Right cardiac atrium (tissue), 5 donors: Measurements from ENCODE around the gene SV2C. TPM values are rescaled to one million over a fixed set of nuclear protein-coding genes. Genes with fewer than 3 reads are reported as not detected.

Experiments used
- ATAC-seq, 2 donors: fragments of 200-7000 bp; cut with Tn5 transposase; one replicate each; pipeline versions ENCODE4 v1.8.0 to v1.9.1; 2020; ENCODE audit warnings: moderate library complexity in 2 of 2, mild to moderate bottlenecking in 1 of 2
- DNase-seq, 3 donors: peaks; one replicate each; pipeline ENCODE4 v3.0.0-alpha.2; 2020
- H3K27ac ChIP-seq: one replicate; pipeline ENCODE4 v1.5.1; 2013; ENCODE audit warnings: mild to moderate bottlenecking, low read length, control low read depth, moderate library complexity
- H3K27me3 ChIP-seq: one replicate; pipeline ENCODE4 v1.6.1; 2013; ENCODE audit not compliant: control insufficient read depth, insufficient read depth
- H3K4me1 ChIP-seq: one replicate; pipeline ENCODE4 v1.6.1; 2013; ENCODE audit warnings: low read length; ENCODE audit not compliant: control insufficient read depth, insufficient read depth
- H3K4me3 ChIP-seq: one replicate; pipeline ENCODE4 v1.5.1; 2013; ENCODE audit warnings: low read length, control low read depth
- H3K9me3 ChIP-seq: one replicate; pipeline ENCODE4 v1.6.1; 2013; ENCODE audit warnings: low read length; ENCODE audit not compliant: control insufficient read depth
- WGBS: extraction: QIAGEN DNeasy Blood & Tissue Kit; methylation state at CpG from one replicate; pipeline ENCODE4 v1.1.7; 2013; 5-methylcytosine and 5-hydroxymethylcytosine counted together
- intact Hi-C, 4 donors: fragments of 100-400 bp; cut with DNase I; formaldehyde crosslinking; loops; one replicate each; pipeline versions ENCODE4 v1.11.0 to v1.14.0; 2022 to 2023
- polyA plus RNA-seq: library from polyadenylated mRNA; stranded (reverse); fragments of 200-250 nt; gene quantifications from one replicate; pipeline ENCODE4 v1.2.3, GENCODE V29; 2013
- total RNA-seq, 4 donors: library from RNA; stranded (reverse); fragmentation: NEBNext Ultra II Directional; extraction: Animal tissue kit (Norgen Biotek cat#: 25700); gene quantifications; one replicate each; pipeline ENCODE4 v1.2.1, GENCODE V29; 2021
- donor health status: healthy with polysubstance abuse.
- donor health status: DM: no; HTN: yes; CAD: no.
- donor health status: DM: no; HTN: no; CAD: no.
- donor health status: DM: no; HTN: yes; CAD: no; lungs with severe emphysema.
- donor health status: DM: yes; HTN: yes; CAD: no.

Gene SV2C
- total and polyA plus RNA-seq, 5 donors = 0.02 to 0.88 (median 0.11) TPM; not detected in 1

GRCh38 chr5:76144513-76145274, 61.5 kb downstream of the SV2C start:
- ATAC-seq = no peak
- H3K4me1 ChIP-seq = no peaks in the 10 kb centered on the region

GRCh38 chr5:76145945-76146344, 62.8 kb downstream of the SV2C start:
- H3K27me3 ChIP-seq = no peaks in the 10 kb centered on the region
- H3K4me1 ChIP-seq = no peaks in the 10 kb centered on the region
- WGBS = 69% methylated on average over 5 of the region's 5 CpGs
- DNase-seq = no peak
- no peak overlapping the region for H3K27ac ChIP-seq
- H3K9me3 ChIP-seq = no peaks in the 10 kb centered on the region
- intact Hi-C loops = no loop called here
- no peak for ATAC-seq
- H3K4me3 ChIP-seq = no peak overlapping the region

More at GRCh38 chr5:76144513-76145274, 61.5 kb downstream of the SV2C start:
- H3K27ac ChIP-seq = no peak overlapping the region
- WGBS = 89% methylated on average over 1 of the region's 1 CpG
- no peaks in the 10 kb centered on the region for H3K9me3 ChIP-seq
- no peaks in the 10 kb centered on the region for H3K27me3 ChIP-seq
- no peak for DNase-seq
- intact Hi-C loops = no loop called here
- no peak overlapping the region for H3K4me3 ChIP-seq

GRCh38 chr5:76149636-76150035, 66.5 kb downstream of the SV2C start:
- intact Hi-C loops = no loop called here
- Histone ChIP-seq H3K9me3 (no peaks in the 10 kb centered on the region), H3K27me3 (no peaks in the 10 kb centered on the region), H3K4me1 (no peaks in the 10 kb centered on the region), H3K27ac (no peak overlapping the region), H3K4me3 (no peak overlapping the region)
- WGBS = 47% methylated on average over 1 of the region's 1 CpG
- ATAC-seq (no peak), DNase-seq (no peak)

GRCh38 chr5:76152161-76152560, 69.0 kb downstream of the SV2C start:
- no peak for DNase-seq
- ATAC-seq = no peak
- WGBS = 54% methylated on average over 3 of the region's 3 CpGs
- Histone ChIP-seq H3K9me3 (no peaks in the 10 kb centered on the region), H3K27me3 (no peaks in the 10 kb centered on the region), H3K27ac (no peak overlapping the region), H3K4me3 (no peak overlapping the region), H3K4me1 (no peaks in the 10 kb centered on the region)
- intact Hi-C loops = no loop called here

GRCh38 chr5:76152700-76153099, 69.5 kb downstream of the SV2C start:
- 69% methylated on average over 1 of the region's 1 CpG for WGBS
- DNase-seq (no peak), ATAC-seq (no peak)
- Histone ChIP-seq H3K27me3 (no peaks in the 10 kb centered on the region), H3K27ac (no peak overlapping the region), H3K4me3 (no peak overlapping the region), H3K4me1 (no peaks in the 10 kb centered on the region), H3K9me3 (no peaks in the 10 kb centered on the region)
- intact Hi-C loops = no loop called here

GRCh38 chr5:76153271-76153670, 70.1 kb downstream of the SV2C start:
- intact Hi-C loops = no loop called here
- no peaks in the 10 kb centered on the region for H3K4me1 ChIP-seq
- H3K9me3 ChIP-seq = no peaks in the 10 kb centered on the region
- H3K27me3 ChIP-seq = no peaks in the 10 kb centered on the region
- ATAC-seq (no peak), DNase-seq (no peak)
- no peak overlapping the region for H3K27ac ChIP-seq
- 74% methylated on average over 2 of the region's 2 CpGs for WGBS
- H3K4me3 ChIP-seq = no peak overlapping the region

DNA sequence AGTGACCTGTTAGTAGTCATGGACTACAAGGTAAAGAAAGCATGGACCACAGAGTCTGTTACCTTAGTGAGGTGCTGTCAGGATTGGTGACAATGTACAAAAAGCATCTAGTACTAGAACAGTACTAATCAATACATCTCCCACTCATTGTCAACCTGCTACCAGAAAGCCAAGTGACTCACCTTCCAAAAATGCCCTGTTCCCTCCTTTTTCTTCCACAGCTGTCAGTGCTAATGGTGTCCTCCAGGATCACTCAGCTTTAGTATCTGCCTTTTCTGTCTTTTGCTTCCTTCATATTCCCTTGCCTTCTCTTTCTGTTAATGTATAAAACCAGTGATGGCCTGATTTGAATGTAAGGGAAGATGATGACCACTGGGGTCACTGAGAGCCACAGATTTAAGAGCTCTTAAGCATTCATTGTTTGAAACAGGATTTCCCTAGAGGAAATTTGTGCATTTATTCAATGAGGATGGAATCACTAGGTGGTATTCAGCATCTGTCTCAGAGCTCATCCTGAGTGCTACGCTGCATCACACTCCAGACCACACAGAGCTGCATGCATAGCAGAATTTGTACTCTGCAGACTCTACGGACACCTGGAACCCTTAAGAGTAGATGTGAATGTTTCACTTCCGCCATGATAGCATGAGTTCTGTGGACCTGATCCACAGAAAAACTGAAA, 71.0 kb downstream of the SV2C start:
- Histone ChIP-seq H3K4me1 (no peaks in the 10 kb centered on the region), H3K27me3 (no peaks in the 10 kb centered on the region), H3K4me3 (no peak overlapping the region), H3K27ac (no peak overlapping the region), H3K9me3 (no peaks in the 10 kb centered on the region)
- no peak for DNase-seq
- ATAC-seq = no peak
- WGBS = 75% methylated on average over 3 of the region's 3 CpGs
- intact Hi-C loops = no loop called here

GRCh38 chr5:76155536-76155935, 72.4 kb downstream of the SV2C start:
- DNase-seq (no peak), ATAC-seq (no peak)
- H3K27ac ChIP-seq = no peak overlapping the region
- H3K4me3 ChIP-seq = no peak overlapping the region
- H3K4me1 ChIP-seq = no peaks in the 10 kb centered on the region
- no peaks in the 10 kb centered on the region for H3K9me3 ChIP-seq
- WGBS = 76% methylated on average over 1 of the region's 1 CpG
- H3K27me3 ChIP-seq = no peaks in the 10 kb centered on the region
- intact Hi-C loops = no loop called here

DNA sequence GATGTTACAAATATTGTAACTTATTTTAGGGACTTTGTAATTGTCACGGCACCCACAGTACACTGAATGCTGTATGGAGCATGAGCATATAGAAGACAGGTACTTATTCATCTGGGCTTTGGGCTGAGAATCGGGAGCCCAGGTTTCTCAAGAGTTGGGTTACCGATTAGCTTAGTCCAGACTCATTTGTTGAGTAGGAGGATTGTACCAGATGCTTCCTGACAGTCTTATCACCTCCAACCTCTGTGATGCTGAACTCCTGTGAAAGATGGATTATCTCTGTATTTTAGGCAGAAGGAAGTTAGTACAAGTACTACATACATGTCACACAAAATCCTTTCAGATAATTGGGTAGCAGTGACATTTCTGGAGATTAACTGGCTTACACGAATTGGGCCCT, 79.2 kb downstream of the SV2C start:
- H3K27me3 ChIP-seq = no peaks in the 10 kb centered on the region
- WGBS = 57% methylated on average over 4 of the region's 4 CpGs
- DNase-seq = no peak
- no peak overlapping the region for H3K4me3 ChIP-seq
- no peaks in the 10 kb centered on the region for H3K4me1 ChIP-seq
- no peak overlapping the region for H3K27ac ChIP-seq
- no peak for ATAC-seq
- H3K9me3 ChIP-seq = no peaks in the 10 kb centered on the region
- intact Hi-C loops = no loop called here

DNA sequence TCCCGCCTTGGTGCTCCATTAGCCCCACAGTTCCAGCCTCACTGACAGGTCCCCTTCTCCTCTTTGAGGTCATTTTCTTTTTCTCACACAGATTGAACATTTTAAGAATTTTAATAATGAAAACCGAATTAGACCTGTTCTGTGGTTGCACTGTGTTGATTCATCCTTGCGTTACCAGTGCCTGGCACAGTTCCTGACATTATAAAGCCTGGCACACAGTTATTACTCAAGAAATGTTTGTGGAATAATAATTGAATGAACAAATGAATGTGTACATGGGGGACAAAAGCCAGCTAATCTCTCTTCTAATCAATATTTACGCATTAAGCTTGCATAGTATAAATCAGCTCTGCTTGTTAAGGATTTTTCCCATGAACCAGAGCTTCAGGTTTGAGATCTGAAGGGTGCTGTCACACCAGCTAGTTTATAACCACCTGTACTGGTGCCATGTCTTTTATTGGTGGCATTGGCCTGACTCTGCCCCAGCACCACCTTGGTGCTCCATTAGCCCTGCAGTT, 80.0 kb downstream of the SV2C start:
- no peaks in the 10 kb centered on the region for H3K9me3 ChIP-seq
- ATAC-seq (no peak), DNase-seq (no peak)
- no peaks in the 10 kb centered on the region for H3K4me1 ChIP-seq
- intact Hi-C loops = no loop called here
- no peaks in the 10 kb centered on the region for H3K27me3 ChIP-seq
- H3K27ac ChIP-seq = no peak overlapping the region
- H3K4me3 ChIP-seq = no peak overlapping the region
- WGBS = 78% methylated on average over 4 of the region's 4 CpGs

DNA sequence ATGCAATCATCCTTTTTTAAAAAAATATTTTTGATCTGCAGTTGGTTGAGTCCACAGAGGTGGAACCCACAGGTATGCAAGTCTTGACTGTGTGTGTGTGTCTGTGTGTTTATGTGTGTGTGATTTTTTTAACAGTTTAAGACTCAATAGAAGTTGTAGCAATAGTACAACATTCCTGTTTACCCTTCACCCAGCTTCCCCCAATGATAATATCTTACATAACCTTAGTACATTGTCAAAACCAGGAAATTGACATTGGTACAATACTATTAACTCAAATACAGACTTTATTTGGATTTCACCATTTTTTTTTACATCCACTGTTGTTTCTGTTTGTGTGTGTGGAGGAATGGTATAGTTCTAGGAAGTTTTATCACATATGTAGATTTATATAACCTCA, 81.8 kb downstream of the SV2C start:
- no peak for DNase-seq
- Histone ChIP-seq H3K4me1 (no peaks in the 10 kb centered on the region), H3K4me3 (no peak overlapping the region), H3K27ac (no peak overlapping the region), H3K27me3 (no peaks in the 10 kb centered on the region), H3K9me3 (no peaks in the 10 kb centered on the region)
- intact Hi-C loops = no loop called here
- ATAC-seq = no peak
